Subcutaneous abdominal adipose tissue (tissue), 5 donors: ENCODE results near the gene ZBTB21.
"Not testable (repeated sequence)": the region's sequence is repeated elsewhere in the genome, so short reads cannot be mapped to it uniquely, and the experiment has no call there.

Source experiments
- H3K27ac ChIP-seq: one replicate; pipeline ENCODE4 v1.7.0; 2013; ENCODE audit warnings: low read depth, mild to moderate bottlenecking, inconsistent platforms, low read length, moderate library complexity
- H3K27me3 ChIP-seq, 5 donors: one replicate each; pipeline ENCODE4 v1.7.0; 2013; ENCODE audit warnings: low read length in 5 of 5, inconsistent platforms in 1 of 5; ENCODE audit not compliant: control insufficient read depth in 5 of 5, insufficient read depth in 4 of 5
- H3K36me3 ChIP-seq, 5 donors: one replicate each; pipeline ENCODE4 v1.7.0; 2013; ENCODE audit warnings: low read length in 5 of 5; ENCODE audit not compliant: control insufficient read depth in 5 of 5, insufficient read depth in 5 of 5
- H3K4me1 ChIP-seq, 5 donors: one replicate each; pipeline ENCODE4 v1.7.0; 2013; ENCODE audit warnings: low read length in 5 of 5, mild to moderate bottlenecking in 3 of 5, moderate library complexity in 1 of 5; ENCODE audit not compliant: control insufficient read depth in 5 of 5, insufficient read depth in 5 of 5
- H3K4me3 ChIP-seq, 5 donors: one replicate each; pipeline ENCODE4 v1.7.0; 2013; ENCODE audit warnings: low read length in 5 of 5, low read depth in 1 of 5
- H3K9ac ChIP-seq, 5 donors: one replicate each; pipeline ENCODE4 v1.7.0; 2013; ENCODE audit warnings: low read length in 5 of 5, mild to moderate bottlenecking in 4 of 5, moderate library complexity in 3 of 5
- H3K9me3 ChIP-seq, 5 donors: one replicate each; pipeline ENCODE4 v1.7.0; 2013; ENCODE audit warnings: low read length in 5 of 5; ENCODE audit not compliant: control insufficient read depth in 5 of 5
- donor health status: healthy.
- donor health status: healthy.
- donor health status: healthy.
- donor health status: healthy.
- donor health status: healthy.

Gene ZBTB21

GRCh38 chr21:41949631-41950030, 60.5 kb downstream of the ZBTB21 start:
- not testable (repeated sequence) for H3K4me3 ChIP-seq, H3K27me3 ChIP-seq, H3K36me3 ChIP-seq, H3K9me3 ChIP-seq, H3K9ac ChIP-seq
- peaks cover 16 to 79% (median 71%) of the 10 kb centered on the region in 5 donors for H3K4me1 ChIP-seq
- H3K27ac ChIP-seq: peak overlapping the region; percentile 95

GRCh38 chr21:41948901-41949300, 61.3 kb downstream of the ZBTB21 start:
- Histone ChIP-seq H3K4me1 (peaks cover 16 to 78% (median 71%) of the 10 kb centered on the region in 5 donors), H3K4me3 (peak overlapping the region in 1 of 5 donors; percentile 5), H3K9me3 (no peaks in the 10 kb centered on the region), H3K36me3 (peaks cover 0 to 5% (median 4%) of the 10 kb centered on the region in 5 donors), H3K27me3 (no peaks in the 10 kb centered on the region), H3K9ac (peak overlapping the region in 1 of 5 donors; percentile 49), H3K27ac (peak overlapping the region; percentile 95)

GRCh38 chr21:41948078-41948895, 61.9 kb downstream of the ZBTB21 start:
- H3K4me1 ChIP-seq: peaks cover 16 to 84% (median 73%) of the 10 kb centered on the region in 5 donors
- H3K4me3 ChIP-seq: peak overlapping the region in 2 of 5 donors; percentile 32 to 53
- peak overlapping the region; percentile 95 for H3K27ac ChIP-seq
- no peaks in the 10 kb centered on the region for H3K27me3 ChIP-seq
- H3K9ac ChIP-seq: peak overlapping the region in 4 of 5 donors; percentile 42 to 81 (median 56)
- peaks cover 0 to 5% (median 4%) of the 10 kb centered on the region in 5 donors for H3K36me3 ChIP-seq
- H3K9me3 ChIP-seq: no peaks in the 10 kb centered on the region

- Histone ChIP-seq H3K27ac (peak overlapping the region; percentile 95), H3K4me1 (peaks cover 8 to 69% (median 53%) of the 10 kb centered on the region in 5 donors), H3K4me3 (no peak overlapping the region), H3K27me3 (no peaks in the 10 kb centered on the region), H3K36me3 (peaks cover 0 to 24% (median 14%) of the 10 kb centered on the region in 5 donors), H3K9me3 (no peaks in the 10 kb centered on the region), H3K9ac (no peak overlapping the region)
These were observed 64.2 kb downstream of the ZBTB21 start for GRCh38 chr21:41945982-41946381.

GRCh38 chr21:41943851-41944250, 66.3 kb downstream of the ZBTB21 start:
- H3K9ac ChIP-seq: no peak overlapping the region
- peaks cover 8 to 53% (median 36%) of the 10 kb centered on the region in 5 donors for H3K4me1 ChIP-seq
- no peak overlapping the region for H3K4me3 ChIP-seq
- H3K9me3 ChIP-seq: no peaks in the 10 kb centered on the region
- H3K36me3 ChIP-seq: peaks cover 5 to 37% (median 28%) of the 10 kb centered on the region in 5 donors
- H3K27me3 ChIP-seq: no peaks in the 10 kb centered on the region
- H3K27ac ChIP-seq: no peak overlapping the region

- peaks cover 6 to 41% (median 28%) of the 10 kb centered on the region in 5 donors for H3K36me3 ChIP-seq
- H3K9me3 ChIP-seq: no peaks in the 10 kb centered on the region
- H3K4me3 ChIP-seq: no peak overlapping the region
- peaks cover 0 to 39% (median 22%) of the 10 kb centered on the region in 5 donors for H3K4me1 ChIP-seq
- peak overlapping the region in 1 of 5 donors; percentile 43 for H3K9ac ChIP-seq
- no peaks in the 10 kb centered on the region for H3K27me3 ChIP-seq
- no peak overlapping the region for H3K27ac ChIP-seq
These were observed 67.7 kb downstream of the ZBTB21 start for GRCh38 chr21:41942457-41942856.

GRCh38 chr21:41941941-41942340, 68.2 kb downstream of the ZBTB21 start:
- H3K9ac ChIP-seq: no peak overlapping the region
- no peak overlapping the region for H3K27ac ChIP-seq
- H3K27me3 ChIP-seq: no peaks in the 10 kb centered on the region
- H3K4me3 ChIP-seq: no peak overlapping the region
- H3K9me3 ChIP-seq: no peaks in the 10 kb centered on the region
- H3K36me3 ChIP-seq: peaks cover 8 to 41% (median 28%) of the 10 kb centered on the region in 5 donors
- H3K4me1 ChIP-seq: peaks cover 0 to 35% (median 19%) of the 10 kb centered on the region in 5 donors

- Histone ChIP-seq H3K9me3 (no peaks in the 10 kb centered on the region), H3K36me3 (peaks cover 8 to 41% (median 28%) of the 10 kb centered on the region in 5 donors), H3K9ac (no peak overlapping the region), H3K4me3 (no peak overlapping the region), H3K27me3 (no peaks in the 10 kb centered on the region), H3K4me1 (peaks cover 0 to 23% (median 12%) of the 10 kb centered on the region in 5 donors), H3K27ac (no peak overlapping the region)
These were observed 69.7 kb downstream of the ZBTB21 start for GRCh38 chr21:41940431-41940830.

- H3K9me3 ChIP-seq: no peaks in the 10 kb centered on the region
- H3K27me3 ChIP-seq: no peaks in the 10 kb centered on the region
- H3K4me1 ChIP-seq: peaks cover 0 to 17% (median 8%) of the 10 kb centered on the region in 5 donors
- H3K36me3 ChIP-seq: peaks cover 8 to 45% (median 28%) of the 10 kb centered on the region in 5 donors
- H3K27ac ChIP-seq: no peak overlapping the region
- no peak overlapping the region for H3K4me3 ChIP-seq
- no peak overlapping the region for H3K9ac ChIP-seq
These were observed 70.8 kb downstream of the ZBTB21 start for GRCh38 chr21:41939391-41939790.
